DOHH2 (cell line): Measurements from ENCODE around the gene TAB3.

Experiments used
- H3F3A ChIP-seq: fragments of 200-600 bp; sonication (generic), shearing (Covaris generic); 2 replicates; pipeline ENCODE4 v1.6.0; 2016; ENCODE audit warnings: antibody characterized with exemption, mild to moderate bottlenecking; ENCODE audit not compliant: control insufficient read depth, insufficient read depth
- H3K27ac ChIP-seq: fragments of 200-600 bp; sonication (generic); 2 replicates; pipeline ENCODE4 v1.5.1; 2014; ENCODE audit warnings: low read depth, mild to moderate bottlenecking, low read length, moderate library complexity
- H3K27me3 ChIP-seq: fragments of 200-600 bp; sonication (generic); 2 replicates; pipeline ENCODE4 v1.6.1; 2014; ENCODE audit warnings: mild to moderate bottlenecking, low read length, mixed read lengths; ENCODE audit not compliant: control insufficient read depth
- H3K36me3 ChIP-seq: fragments of 200-600 bp; sonication (generic); 2 replicates; pipeline ENCODE4 v1.6.1; 2014; ENCODE audit warnings: mild to moderate bottlenecking, low read length, moderate library complexity, mixed read lengths; ENCODE audit not compliant: control insufficient read depth
- H3K4me1 ChIP-seq: fragments of 200-600 bp; sonication (generic); 2 replicates; pipeline ENCODE4 v1.6.1; 2014; ENCODE audit warnings: mild to moderate bottlenecking, low read length, mixed read lengths; ENCODE audit not compliant: control insufficient read depth
- H3K4me2 ChIP-seq: fragments of 200-600 bp; sonication (generic); 2 replicates; pipeline ENCODE4 v1.6.0; 2014; ENCODE audit warnings: mild to moderate bottlenecking, low read length, moderate library complexity
- H3K4me3 ChIP-seq: fragments of 200-600 bp; sonication (generic); 2 replicates; pipeline ENCODE4 v1.5.1; 2014; ENCODE audit warnings: mild to moderate bottlenecking, low read length, mixed read lengths
- H3K79me2 ChIP-seq: fragments of 200-600 bp; sonication (generic); 2 replicates; pipeline ENCODE4 v1.6.1; 2014; ENCODE audit warnings: mild to moderate bottlenecking, low read length, mixed read lengths; ENCODE audit not compliant: control insufficient read depth
- H3K9me2 ChIP-seq: fragments of 200-600 bp; sonication (generic); replicated peaks from 2 replicates; pipeline ENCODE4 v1.6.1; 2014; ENCODE audit warnings: mild to moderate bottlenecking, low read length, mixed read lengths; ENCODE audit not compliant: control insufficient read depth
- H3K9me3 ChIP-seq: fragments of 200-600 bp; sonication (generic); 2 replicates; pipeline ENCODE4 v1.6.1; 2014; ENCODE audit warnings: antibody characterized with exemption, low read length, mixed read lengths; ENCODE audit not compliant: control insufficient read depth, insufficient read depth
- H4K20me1 ChIP-seq: fragments of 200-600 bp; sonication (generic); 2 replicates; pipeline ENCODE4 v1.6.0; 2014; ENCODE audit warnings: low read depth, mild to moderate bottlenecking, antibody characterized with exemption, low read length, moderate library complexity; ENCODE audit not compliant: control insufficient read depth, insufficient read depth
- CTCF ChIP-seq: fragments of 200-600 bp; sonication (generic); IDR thresholded peaks from one replicate; pipeline ENCODE4 v1.5.1; 2014; ENCODE audit warnings: antibody characterized with exemption, mild to moderate bottlenecking, low read depth, low read length; ENCODE audit not compliant: poor library complexity, severe bottlenecking
- EZH2phosphoT487 ChIP-seq: fragments of 200-600 bp; sonication (generic); IDR thresholded peaks from 2 replicates; pipeline ENCODE4 v1.6.1; 2017; ENCODE audit warnings: borderline replicate concordance, mild to moderate bottlenecking, antibody characterized with exemption, low read length, moderate library complexity, mixed read lengths

Gene TAB3

GRCh38 chrX:30885136-30885535 lies 3.9 kb downstream of the TAB3 start:
- H3K27ac ChIP-seq: no peak overlapping the region
- no peaks in the 10 kb centered on the region for H3K27me3 ChIP-seq
- H3K4me1 ChIP-seq: peaks cover 9% of the 10 kb centered on the region
- H3K79me2 ChIP-seq: peaks cover 76% of the 10 kb centered on the region
- no peak overlapping the region for H3K4me2 ChIP-seq
- no peaks in the 10 kb centered on the region for H3K36me3 ChIP-seq
- H4K20me1 ChIP-seq: no peaks in the 10 kb centered on the region
- H3K9me3 ChIP-seq: no peaks in the 10 kb centered on the region
- H3F3A ChIP-seq: no peaks in the 10 kb centered on the region
- no peak for TF ChIP-seq EZH2phosphoT487
- TF ChIP-seq CTCF: no peak
- H3K9me2 ChIP-seq: no peaks in the 10 kb centered on the region
- no peak overlapping the region for H3K4me3 ChIP-seq

- Histone ChIP-seq H3K4me2 (no peak overlapping the region), H3K36me3 (no peaks in the 10 kb centered on the region), H3K9me3 (no peaks in the 10 kb centered on the region), H3K4me1 (peaks cover 9% of the 10 kb centered on the region), H3K9me2 (no peaks in the 10 kb centered on the region), H3K4me3 (no peak overlapping the region), H3K79me2 (peaks cover 77% of the 10 kb centered on the region), H3K27me3 (no peaks in the 10 kb centered on the region), H3K27ac (no peak overlapping the region), H4K20me1 (no peaks in the 10 kb centered on the region), H3F3A (no peaks in the 10 kb centered on the region)
- TF ChIP-seq CTCF: no peak
- no peak for TF ChIP-seq EZH2phosphoT487
These were observed 5.9 kb downstream of the TAB3 start for GRCh38 chrX:30883138-30883537.

GRCh38 chrX:30881797-30882196 lies 7.3 kb downstream of the TAB3 start:
- peaks cover 73% of the 10 kb centered on the region for H3K79me2 ChIP-seq
- H3K4me1 ChIP-seq: no peaks in the 10 kb centered on the region

More at GRCh38 chrX:30881797-30882196, 7.3 kb downstream of the TAB3 start:
- Histone ChIP-seq H3K9me3 (no peaks in the 10 kb centered on the region), H3K9me2 (no peaks in the 10 kb centered on the region), H3K27me3 (no peaks in the 10 kb centered on the region), H3F3A (no peaks in the 10 kb centered on the region), H3K4me2 (no peak overlapping the region), H3K4me3 (no peak overlapping the region), H4K20me1 (no peaks in the 10 kb centered on the region), H3K27ac (no peak overlapping the region), H3K36me3 (no peaks in the 10 kb centered on the region)
- TF ChIP-seq CTCF: no peak
- TF ChIP-seq EZH2phosphoT487: no peak
